MM.1S (cell line): Measurements from ENCODE around the gene PSG3.
"Not testable (repeated sequence)": the region's sequence is repeated elsewhere in the genome, so short reads cannot be mapped to it uniquely, and the experiment has no call there.

Source experiments
- CTCF ChIP-seq: fragments of 300-600 bp; sonication (generic); IDR thresholded peaks from 2 replicates; pipeline ENCODE4 v1.5.1; 2016; ENCODE audit warnings: antibody characterized with exemption, low read length, mixed read lengths
- EZH2 ChIP-seq: fragments of 300-600 bp; sonication (generic); optimal IDR thresholded peaks from 2 replicates; pipeline ENCODE3; 2017; ENCODE audit warnings: low read depth, mild to moderate bottlenecking, antibody characterized with exemption, low read length, mixed read lengths
- EZH2phosphoT487 ChIP-seq: fragments of 300-600 bp; sonication (generic); IDR thresholded peaks from 2 replicates; pipeline ENCODE4 v1.6.1; 2018; ENCODE audit warnings: antibody characterized with exemption, low read length

- not testable (repeated sequence) for TF ChIP-seq CTCF, EZH2, EZH2phosphoT487
Observed at GRCh38 chr19:42676326-42676725, 64.0 kb downstream of the PSG3 start.
